Activated B cell treated with CpG ODN at 0.5 μM for 24 hours (primary cell): Measurements from ENCODE around the gene JAZF1. TPM values are rescaled to one million over a fixed set of nuclear protein-coding genes. Genes with fewer than 3 reads are reported as not detected.

Experiments
- ATAC-seq: fragments of 200-7000 bp; cut with Tn5 transposase; one replicate; pipeline ENCODE4 v1.10.0; 2021; ENCODE audit warnings: low read depth, mild to moderate bottlenecking, moderate library complexity
- CTCF ChIA-PET: fragments of 350-600 bp; sonication (Branson Sonifier 250); formaldehyde crosslinking; loops from one replicate; lab custom pipeline; 2021; ENCODE audit warnings: antibody characterized with exemption; lab: Charles Lee
- POLR2A ChIA-PET: fragments of 350-600 bp; sonication (Branson Sonifier 250); formaldehyde crosslinking; loops from one replicate; lab custom pipeline; 2021; ENCODE audit warnings: antibody characterized with exemption; lab: Charles Lee
- DNase-seq: peaks from one replicate; pipeline ENCODE4 v3.0.0; 2022
- H3K27ac Mint-ChIP-seq: one replicate; pipeline ENCODE4 v1.8.0; 2020; ENCODE audit warnings: mixed read lengths
- H3K27me3 Mint-ChIP-seq: one replicate; pipeline ENCODE4 v1.8.0; 2021; ENCODE audit warnings: mixed read lengths
- H3K36me3 Mint-ChIP-seq: one replicate; pipeline ENCODE4 v1.8.0; 2021; ENCODE audit warnings: low read depth, mixed read lengths
- H3K4me1 Mint-ChIP-seq: one replicate; pipeline ENCODE4 v1.8.0; 2021; ENCODE audit warnings: mixed read lengths
- H3K4me3 Mint-ChIP-seq: one replicate; pipeline ENCODE4 v1.8.0; 2020; ENCODE audit warnings: mild to moderate bottlenecking, mixed read lengths
- H3K9me3 Mint-ChIP-seq: one replicate; pipeline ENCODE4 v1.8.0; 2020; ENCODE audit warnings: mixed read lengths
- intact Hi-C: fragments of 100-400 bp; cut with micrococcal nuclease; formaldehyde crosslinking; loops from one replicate; pipeline ENCODE4 v1.15.1; 2024
- total RNA-seq: library from RNA; stranded (reverse); gene quantifications from 2 replicates; pipeline ENCODE4 v1.2.3, GENCODE V29; 2022
- TF ChIP-seq, protein P1 (sequence below): fragments of 200-600 bp; IDR thresholded peaks from one replicate; pipeline ENCODE4 v1.8.0; 2022; ENCODE audit warnings: antibody characterized with exemption, mild to moderate bottlenecking

JAZF1 gene
- total RNA-seq, 1 donor from 2014 or later: 54.8 TPM

DNA sequence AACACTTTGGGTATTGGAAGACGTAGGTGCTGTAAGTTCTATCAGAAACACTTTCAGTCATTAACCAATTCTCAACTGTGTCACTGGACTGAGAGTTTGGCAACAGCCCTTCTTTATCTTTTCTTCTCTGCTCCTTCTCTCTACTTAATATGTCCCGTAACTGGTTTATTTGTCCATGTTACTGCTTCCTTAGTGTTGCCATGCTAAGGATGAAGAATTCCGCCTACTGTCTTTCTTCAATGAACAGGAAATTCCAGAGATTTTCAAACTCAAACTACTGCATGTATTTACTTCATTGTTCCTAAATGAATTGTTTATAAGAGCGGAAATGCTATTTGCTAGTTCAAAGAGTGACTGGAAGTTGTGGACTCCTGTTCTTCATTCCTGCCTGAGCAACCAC is 296.9 kb downstream of the JAZF1 start:
- Mint-ChIP-seq H3K9me3 (peaks cover 4% of the 10 kb centered on the region), H3K4me1 (no peaks in the 10 kb centered on the region), H3K4me3 (no peak overlapping the region), H3K27ac (no peak overlapping the region), H3K27me3 (no peaks in the 10 kb centered on the region), H3K36me3 (peaks cover 50% of the 10 kb centered on the region)
- intact Hi-C loops: loop anchor here (5.0 kb wide), 1 partner anchor 39 kb away; no protein-coding TSS in a partner anchor
- ChIA-PET CTCF (no interaction called here), POLR2A (no interaction called here)
- DNase-seq (no peak), ATAC-seq (no peak)
- TF ChIP-seq, protein P1, sequence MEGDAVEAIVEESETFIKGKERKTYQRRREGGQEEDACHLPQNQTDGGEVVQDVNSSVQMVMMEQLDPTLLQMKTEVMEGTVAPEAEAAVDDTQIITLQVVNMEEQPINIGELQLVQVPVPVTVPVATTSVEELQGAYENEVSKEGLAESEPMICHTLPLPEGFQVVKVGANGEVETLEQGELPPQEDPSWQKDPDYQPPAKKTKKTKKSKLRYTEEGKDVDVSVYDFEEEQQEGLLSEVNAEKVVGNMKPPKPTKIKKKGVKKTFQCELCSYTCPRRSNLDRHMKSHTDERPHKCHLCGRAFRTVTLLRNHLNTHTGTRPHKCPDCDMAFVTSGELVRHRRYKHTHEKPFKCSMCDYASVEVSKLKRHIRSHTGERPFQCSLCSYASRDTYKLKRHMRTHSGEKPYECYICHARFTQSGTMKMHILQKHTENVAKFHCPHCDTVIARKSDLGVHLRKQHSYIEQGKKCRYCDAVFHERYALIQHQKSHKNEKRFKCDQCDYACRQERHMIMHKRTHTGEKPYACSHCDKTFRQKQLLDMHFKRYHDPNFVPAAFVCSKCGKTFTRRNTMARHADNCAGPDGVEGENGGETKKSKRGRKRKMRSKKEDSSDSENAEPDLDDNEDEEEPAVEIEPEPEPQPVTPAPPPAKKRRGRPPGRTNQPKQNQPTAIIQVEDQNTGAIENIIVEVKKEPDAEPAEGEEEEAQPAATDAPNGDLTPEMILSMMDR: no peak

DNA sequence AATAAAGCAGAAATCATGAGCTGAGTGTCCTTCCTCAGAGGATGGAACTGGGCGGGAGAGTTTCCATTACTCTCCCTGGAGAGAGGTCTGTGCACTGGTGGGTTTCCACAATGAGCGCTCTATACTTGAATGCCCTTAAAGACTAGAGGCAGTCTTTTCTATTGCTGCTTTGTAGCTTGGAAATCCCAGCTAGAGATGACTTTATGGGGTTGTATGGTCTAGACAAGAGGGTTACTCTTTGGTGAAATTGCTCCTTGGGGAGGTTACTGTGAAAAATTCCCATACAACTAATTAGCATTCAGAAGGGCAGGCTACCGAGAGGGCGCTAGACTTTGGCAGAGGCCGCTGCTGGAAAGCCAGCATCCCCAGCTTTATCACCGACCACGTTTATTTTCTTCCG is 303.8 kb downstream of the JAZF1 start:
- H3K27ac Mint-ChIP-seq: no peak overlapping the region
- ChIA-PET POLR2A (no interaction called here), CTCF (no interaction called here)
- H3K9me3 Mint-ChIP-seq: no peaks in the 10 kb centered on the region
- TF ChIP-seq, protein P1: no peak
- intact Hi-C loops: no loop called here
- no peaks in the 10 kb centered on the region for H3K4me1 Mint-ChIP-seq
- H3K4me3 Mint-ChIP-seq: no peak overlapping the region
- no peak for DNase-seq
- no peaks in the 10 kb centered on the region for H3K27me3 Mint-ChIP-seq
- peaks cover 31% of the 10 kb centered on the region for H3K36me3 Mint-ChIP-seq
- no peak for ATAC-seq

GRCh38 chr7:27875832-27876231 is 304.8 kb downstream of the JAZF1 start:
- intact Hi-C loops: no loop called here
- POLR2A ChIA-PET: no interaction called here
- H3K27me3 Mint-ChIP-seq: no peaks in the 10 kb centered on the region
- H3K9me3 Mint-ChIP-seq: no peaks in the 10 kb centered on the region
- no peak overlapping the region for H3K4me3 Mint-ChIP-seq
- CTCF ChIA-PET: no interaction called here
- no peak for DNase-seq
- no peak for ATAC-seq
- TF ChIP-seq, protein P1: no peak
- no peak overlapping the region for H3K27ac Mint-ChIP-seq
- H3K4me1 Mint-ChIP-seq: no peaks in the 10 kb centered on the region
- H3K36me3 Mint-ChIP-seq: peaks cover 29% of the 10 kb centered on the region

GRCh38 chr7:27875061-27875460 is 305.5 kb downstream of the JAZF1 start:
- TF ChIP-seq, protein P1: no peak
- CTCF ChIA-PET: no interaction called here
- DNase-seq (no peak), ATAC-seq (no peak)
- no peaks in the 10 kb centered on the region for H3K9me3 Mint-ChIP-seq
- H3K36me3 Mint-ChIP-seq: peaks cover 31% of the 10 kb centered on the region
- no peaks in the 10 kb centered on the region for H3K4me1 Mint-ChIP-seq
- no peak overlapping the region for H3K27ac Mint-ChIP-seq
- POLR2A ChIA-PET: no interaction called here
- intact Hi-C loops: no loop called here
- no peak overlapping the region for H3K4me3 Mint-ChIP-seq
- no peaks in the 10 kb centered on the region for H3K27me3 Mint-ChIP-seq

GRCh38 chr7:27873981-27874957 is 306.3 kb downstream of the JAZF1 start:
- no peaks in the 10 kb centered on the region for H3K4me1 Mint-ChIP-seq
- TF ChIP-seq, protein P1: no peak
- CTCF ChIA-PET: no interaction called here
- intact Hi-C loops: no loop called here
- no peak for DNase-seq
- H3K36me3 Mint-ChIP-seq: peaks cover 34% of the 10 kb centered on the region
- H3K27ac Mint-ChIP-seq: no peak overlapping the region
- ATAC-seq: no peak
- no peaks in the 10 kb centered on the region for H3K9me3 Mint-ChIP-seq
- H3K27me3 Mint-ChIP-seq: no peaks in the 10 kb centered on the region
- H3K4me3 Mint-ChIP-seq: no peak overlapping the region
- POLR2A ChIA-PET: no interaction called here
